GM13977 (cell line): ENCODE data around the gene LAMC3.
"Not testable (repeated sequence)": the region's sequence is repeated elsewhere in the genome, so short reads cannot be mapped to it uniquely, and the experiment has no call there.

Experiments
- DNase-seq: peaks from one replicate; pipeline ENCODE4 v3.0.0; 2012; ENCODE audit warnings: low spot score
- in situ Hi-C: fragments of 300-500 bp; cut with MboI; formaldehyde crosslinking; loops from one replicate; pipeline ENCODE4 v1.12.0; 2022; ENCODE audit warnings: low sequenced_read_pairs, low pct_unique_long_range_greater_than_20kb, mixed read lengths, inconsistent platforms; ENCODE audit not compliant: unreplicated experiment
- TF ChIP-seq, protein P1 (sequence below): IDR thresholded peaks from 2 replicates; pipeline ENCODE4 v1.5.1; 2012; ENCODE audit warnings: mild to moderate bottlenecking, control low read depth; ENCODE audit not compliant: insufficient read depth; ENCODE audit errors: extremely low read depth, missing control alignments

LAMC3 gene

GRCh38 chr9:131112374-131113154 is 103.6 kb downstream of the LAMC3 start:
- TF ChIP-seq, protein P1, sequence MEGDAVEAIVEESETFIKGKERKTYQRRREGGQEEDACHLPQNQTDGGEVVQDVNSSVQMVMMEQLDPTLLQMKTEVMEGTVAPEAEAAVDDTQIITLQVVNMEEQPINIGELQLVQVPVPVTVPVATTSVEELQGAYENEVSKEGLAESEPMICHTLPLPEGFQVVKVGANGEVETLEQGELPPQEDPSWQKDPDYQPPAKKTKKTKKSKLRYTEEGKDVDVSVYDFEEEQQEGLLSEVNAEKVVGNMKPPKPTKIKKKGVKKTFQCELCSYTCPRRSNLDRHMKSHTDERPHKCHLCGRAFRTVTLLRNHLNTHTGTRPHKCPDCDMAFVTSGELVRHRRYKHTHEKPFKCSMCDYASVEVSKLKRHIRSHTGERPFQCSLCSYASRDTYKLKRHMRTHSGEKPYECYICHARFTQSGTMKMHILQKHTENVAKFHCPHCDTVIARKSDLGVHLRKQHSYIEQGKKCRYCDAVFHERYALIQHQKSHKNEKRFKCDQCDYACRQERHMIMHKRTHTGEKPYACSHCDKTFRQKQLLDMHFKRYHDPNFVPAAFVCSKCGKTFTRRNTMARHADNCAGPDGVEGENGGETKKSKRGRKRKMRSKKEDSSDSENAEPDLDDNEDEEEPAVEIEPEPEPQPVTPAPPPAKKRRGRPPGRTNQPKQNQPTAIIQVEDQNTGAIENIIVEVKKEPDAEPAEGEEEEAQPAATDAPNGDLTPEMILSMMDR = no peak
- in situ Hi-C loops = no loop called here
- DNase-seq = peak; percentile 5

GRCh38 chr9:131113655-131114054 is 104.7 kb downstream of the LAMC3 start:
- TF ChIP-seq, protein P1 = no peak
- peak; percentile 8 for DNase-seq
- in situ Hi-C loops = no loop called here

GRCh38 chr9:131114084-131114535 is 105.1 kb downstream of the LAMC3 start:
- TF ChIP-seq, protein P1 = no peak
- in situ Hi-C loops = no loop called here
- peak; percentile 11 for DNase-seq

DNA sequence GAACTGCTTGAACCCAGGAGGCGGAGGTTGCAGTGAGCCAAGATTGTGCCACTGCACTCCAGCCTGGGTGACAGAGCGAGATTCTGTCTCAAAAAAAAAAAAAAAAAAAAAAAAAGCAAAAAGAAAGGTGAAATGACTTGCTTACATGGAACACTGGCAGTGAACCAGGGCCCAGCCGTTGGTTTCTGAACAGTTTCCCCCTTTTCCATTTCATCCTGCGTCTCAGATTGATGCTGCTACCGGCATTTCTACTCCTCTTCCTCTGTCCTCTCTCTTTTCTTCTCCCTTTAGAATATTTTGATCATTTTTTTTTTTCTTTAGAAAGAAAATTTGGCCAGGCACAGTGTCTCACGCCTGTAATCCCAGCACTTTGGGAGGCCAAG is 106.4 kb downstream of the LAMC3 start:
- in situ Hi-C loops, DNase-seq: not testable (repeated sequence)

GRCh38 chr9:131116281-131117120 is 107.5 kb downstream of the LAMC3 start:
- no peak for DNase-seq

DNA sequence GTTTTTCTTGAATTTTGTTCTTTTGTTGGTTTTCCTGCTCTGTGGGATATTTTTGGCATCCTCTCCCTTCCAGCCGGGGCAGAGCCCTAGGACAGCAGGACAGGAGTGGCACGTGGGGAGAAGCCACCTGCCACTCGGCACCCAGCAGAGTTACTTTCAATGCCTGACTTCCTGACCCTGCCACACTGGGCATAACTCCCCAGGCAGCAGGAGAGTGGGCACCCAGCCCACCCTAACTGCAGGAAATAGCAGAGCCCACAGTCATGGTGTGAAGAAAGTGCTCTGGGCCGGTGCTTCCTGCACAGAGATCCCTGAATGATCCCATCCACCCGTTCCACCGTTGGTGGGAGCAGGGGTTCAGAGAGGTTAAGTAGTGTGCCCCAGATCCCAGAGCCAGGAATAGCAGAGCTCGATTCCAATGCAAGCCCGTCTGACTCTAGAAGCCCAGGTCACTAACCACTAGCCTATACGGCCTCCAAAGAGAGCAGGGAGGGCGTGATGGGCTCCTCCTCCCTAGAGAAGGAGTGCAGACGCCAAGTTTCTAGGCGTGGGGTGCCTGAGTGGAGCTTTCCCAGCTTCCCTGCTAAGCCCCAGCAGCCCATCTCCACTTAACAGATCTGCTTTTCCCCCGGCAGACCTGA is 108.3 kb downstream of the LAMC3 start:
- TF ChIP-seq, protein P1 = no peak
- in situ Hi-C loops = no loop called here
- no peak for DNase-seq

More at GRCh38 chr9:131116281-131117120, 107.5 kb downstream of the LAMC3 start:
- in situ Hi-C loops = no loop called here
- TF ChIP-seq, protein P1 = no peak
